ENCODE measurements around the gene PSD4.

PSD4 gene

GRCh38 chr2:113162173-113162572, 11.6 kb upstream of the PSD4 start:
- no peak overlapping the region for H3K4me3 ChIP-seq (IDR thresholded peaks at IDR 0.05; ENCODE audit: insufficient read depth, low read depth, low read length)
- H3K4me1 ChIP-seq (ENCODE audit: low read depth, poor library complexity, severe bottlenecking), result no peaks in the 10 kb centered on the region
- no peaks in the 10 kb centered on the region for H4K20me1 ChIP-seq (ENCODE audit: insufficient read depth)
- H3K27me3 ChIP-seq (ENCODE audit: insufficient read depth, low read depth), result no peaks in the 10 kb centered on the region
- H3K27ac ChIP-seq, result no peak overlapping the region
- H3K4me2 ChIP-seq, result no peak overlapping the region
- no peaks in the 10 kb centered on the region for H3K36me3 ChIP-seq (ENCODE audit: insufficient read depth)
- H2AFZ ChIP-seq (ENCODE audit: low read depth), result no peak overlapping the region
- no peak overlapping the region for H3K9ac ChIP-seq
- no peak for TF ChIP-seq CTCF (conservative IDR thresholded peaks at IDR 0.05; ENCODE audit: low read depth, low read length)
- no peaks in the 10 kb centered on the region for H3K79me2 ChIP-seq (ENCODE audit: insufficient read depth, low read depth)

GRCh38 chr2:113162869-113163268, 10.9 kb upstream of the PSD4 start:
- Histone ChIP-seq H3K4me2 (no peak overlapping the region), H3K27ac (no peak overlapping the region), H2AFZ (ENCODE audit: low read depth) (no peak overlapping the region)

GRCh38 chr2:113164215-113164929, 9.4 kb upstream of the PSD4 start:
- no peak overlapping the region for H3K27ac ChIP-seq
- H2AFZ ChIP-seq (ENCODE audit: low read depth), result no peak overlapping the region
- no peak overlapping the region for H3K4me2 ChIP-seq

More at GRCh38 chr2:113162869-113163268, 10.9 kb upstream of the PSD4 start:
- H3K36me3 ChIP-seq (ENCODE audit: insufficient read depth), result no peaks in the 10 kb centered on the region
- no peak overlapping the region for H3K9ac ChIP-seq
- no peaks in the 10 kb centered on the region for H4K20me1 ChIP-seq (ENCODE audit: insufficient read depth)
- no peaks in the 10 kb centered on the region for H3K4me1 ChIP-seq (ENCODE audit: low read depth, poor library complexity, severe bottlenecking)
- TF ChIP-seq CTCF (conservative IDR thresholded peaks at IDR 0.05; ENCODE audit: low read depth, low read length), result no peak
- H3K27me3 ChIP-seq (ENCODE audit: insufficient read depth, low read depth), result no peaks in the 10 kb centered on the region
- no peaks in the 10 kb centered on the region for H3K79me2 ChIP-seq (ENCODE audit: insufficient read depth, low read depth)
- H3K4me3 ChIP-seq (IDR thresholded peaks at IDR 0.05; ENCODE audit: insufficient read depth, low read depth, low read length), result no peak overlapping the region

GRCh38 chr2:113164930-113165585, 8.7 kb upstream of the PSD4 start:
- Histone ChIP-seq H3K4me1 (ENCODE audit: low read depth, poor library complexity, severe bottlenecking) (no peaks in the 10 kb centered on the region), H3K4me3 (IDR thresholded peaks at IDR 0.05; ENCODE audit: insufficient read depth, low read depth, low read length) (no peak overlapping the region), H2AFZ (ENCODE audit: low read depth) (no peak overlapping the region), H3K36me3 (ENCODE audit: insufficient read depth) (no peaks in the 10 kb centered on the region), H3K4me2 (no peak overlapping the region), H3K27ac (no peak overlapping the region), H4K20me1 (ENCODE audit: insufficient read depth) (no peaks in the 10 kb centered on the region), H3K9ac (no peak overlapping the region), H3K27me3 (ENCODE audit: insufficient read depth, low read depth) (no peaks in the 10 kb centered on the region), H3K79me2 (ENCODE audit: insufficient read depth, low read depth) (no peaks in the 10 kb centered on the region)
- TF ChIP-seq CTCF (conservative IDR thresholded peaks at IDR 0.05; ENCODE audit: low read depth, low read length), result no peak

More at GRCh38 chr2:113164215-113164929, 9.4 kb upstream of the PSD4 start:
- Histone ChIP-seq H4K20me1 (ENCODE audit: insufficient read depth) (no peaks in the 10 kb centered on the region), H3K79me2 (ENCODE audit: insufficient read depth, low read depth) (no peaks in the 10 kb centered on the region), H3K27me3 (ENCODE audit: insufficient read depth, low read depth) (no peaks in the 10 kb centered on the region), H3K36me3 (ENCODE audit: insufficient read depth) (no peaks in the 10 kb centered on the region), H3K4me3 (IDR thresholded peaks at IDR 0.05; ENCODE audit: insufficient read depth, low read depth, low read length) (no peak overlapping the region), H3K4me1 (ENCODE audit: low read depth, poor library complexity, severe bottlenecking) (no peaks in the 10 kb centered on the region), H3K9ac (no peak overlapping the region)
- no peak for TF ChIP-seq CTCF (conservative IDR thresholded peaks at IDR 0.05; ENCODE audit: low read depth, low read length)

All from KMS-11 (cell line).